GM21367 (cell line): ENCODE results near the gene SHC3.

Experiments used
- ATAC-seq: cut with Tn5 transposase; IDR thresholded peaks from one replicate; pipeline ENCODE4 v1.9.1; 2021; ENCODE audit not compliant: unreplicated experiment

The SHC3 gene

DNA sequence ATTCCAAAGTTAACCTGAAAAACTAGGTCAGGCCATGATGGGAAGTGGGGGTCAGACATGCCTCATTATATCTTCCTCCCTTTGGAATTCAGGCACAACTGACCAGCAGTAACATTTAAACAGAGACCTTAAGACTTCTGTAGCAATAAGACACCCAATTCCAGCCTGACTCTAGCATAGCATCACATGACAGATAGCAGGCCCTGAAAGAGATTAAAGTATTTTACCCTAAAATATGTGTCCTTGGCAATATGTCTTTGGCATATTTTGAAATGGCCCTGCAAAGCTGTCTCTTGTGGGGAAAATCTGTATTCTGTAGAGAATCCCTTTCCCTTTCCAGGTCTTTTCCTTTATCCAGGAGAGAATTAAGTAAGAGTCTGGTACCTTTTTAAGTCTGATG lies 153.1 kb downstream of the SHC3 start:
- ATAC-seq, result no peak

DNA sequence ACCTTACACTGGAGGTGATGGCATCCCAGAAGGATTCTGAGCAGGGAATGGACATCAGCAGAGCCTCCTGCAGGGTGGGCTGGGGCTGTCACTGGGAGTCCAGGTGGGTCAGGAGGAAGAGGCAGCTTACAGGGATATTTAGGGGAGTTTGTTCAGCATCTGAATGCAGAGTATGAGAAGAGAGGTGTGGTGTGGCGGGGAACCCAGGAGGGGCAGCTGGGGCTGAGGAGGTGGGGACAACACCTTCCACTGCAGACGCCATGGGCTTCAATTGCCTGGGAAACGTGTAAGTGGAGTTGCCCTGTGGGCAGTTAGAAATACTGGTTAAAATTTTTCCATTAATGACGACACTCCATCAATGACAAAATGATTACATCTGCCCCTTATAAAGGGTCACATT lies 153.9 kb downstream of the SHC3 start:
- ATAC-seq, result no peak

DNA sequence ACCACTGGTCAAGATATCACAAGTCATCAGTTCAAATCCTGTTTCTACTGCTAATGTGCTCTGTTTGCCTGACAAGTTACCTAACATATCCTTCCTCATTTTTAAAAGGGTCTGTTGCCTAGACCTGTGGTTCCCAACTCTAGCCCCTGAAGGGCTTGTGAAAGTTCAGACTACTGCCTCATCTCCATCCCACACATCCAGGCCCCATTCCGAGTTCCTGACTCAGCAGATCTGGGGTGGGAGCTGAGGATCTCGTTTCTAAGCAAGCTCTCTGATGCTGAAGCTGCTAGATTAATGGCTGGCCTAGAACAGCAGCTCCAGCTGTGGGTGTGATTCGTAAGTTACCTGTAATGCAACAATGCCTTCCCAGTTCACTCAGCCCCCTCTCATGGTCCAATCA lies 154.9 kb downstream of the SHC3 start:
- no peak for ATAC-seq

DNA sequence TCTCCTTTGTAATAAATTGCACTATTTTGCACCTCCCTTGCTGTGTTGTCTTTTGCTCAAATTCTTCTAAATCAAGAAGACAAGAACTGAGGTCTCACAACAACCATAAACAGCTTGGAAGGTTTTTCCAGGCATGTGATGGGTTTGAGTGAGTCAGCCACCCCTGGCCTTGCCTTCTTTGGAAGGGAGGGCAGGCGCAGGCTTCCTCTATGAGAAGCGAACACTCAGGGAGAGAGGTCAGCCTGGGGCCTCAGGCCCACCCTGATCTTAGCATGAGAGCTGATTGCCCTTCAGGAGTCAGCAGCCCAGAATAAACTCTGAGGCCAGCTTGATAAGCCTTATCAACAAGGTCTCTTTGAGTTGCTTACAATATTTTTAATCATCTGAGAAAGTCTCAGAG lies 155.7 kb downstream of the SHC3 start:
- ATAC-seq, result no peak

DNA sequence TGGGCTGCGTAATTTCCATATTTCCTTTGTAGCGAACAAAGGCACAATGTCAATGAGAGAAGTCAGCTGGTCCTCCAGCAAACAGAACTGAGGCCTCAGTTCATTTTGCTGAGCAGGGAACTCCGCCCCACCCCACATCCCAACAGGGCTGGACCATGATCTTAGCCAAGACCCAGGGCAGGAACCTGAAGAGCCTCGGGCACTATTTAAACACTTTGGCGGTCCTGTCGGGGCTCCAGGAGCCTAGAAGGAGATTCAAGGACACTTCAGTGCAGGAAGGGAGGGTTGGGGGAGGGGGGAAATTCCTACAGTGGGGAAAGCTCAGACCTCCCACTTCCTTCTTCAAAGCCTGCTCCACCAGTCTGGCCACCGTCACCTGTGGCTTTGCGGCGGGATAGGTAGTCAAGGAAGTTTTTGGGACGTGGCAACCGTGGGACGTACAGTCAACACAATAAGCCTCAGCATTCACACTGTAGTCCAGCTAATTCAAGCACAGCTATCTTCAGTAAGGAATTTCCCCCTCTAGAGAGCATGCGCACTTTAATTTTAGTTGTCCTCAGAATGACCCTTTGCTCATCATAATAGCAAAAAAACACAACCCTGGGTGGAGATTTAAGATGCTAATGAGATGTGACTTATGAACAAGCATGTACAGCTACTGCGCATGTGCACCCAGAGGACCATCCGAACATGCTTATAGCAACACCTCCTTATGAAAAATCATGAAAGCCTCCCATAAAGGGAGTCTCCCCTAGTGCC lies 156.4 kb downstream of the SHC3 start:
- no peak for ATAC-seq

DNA sequence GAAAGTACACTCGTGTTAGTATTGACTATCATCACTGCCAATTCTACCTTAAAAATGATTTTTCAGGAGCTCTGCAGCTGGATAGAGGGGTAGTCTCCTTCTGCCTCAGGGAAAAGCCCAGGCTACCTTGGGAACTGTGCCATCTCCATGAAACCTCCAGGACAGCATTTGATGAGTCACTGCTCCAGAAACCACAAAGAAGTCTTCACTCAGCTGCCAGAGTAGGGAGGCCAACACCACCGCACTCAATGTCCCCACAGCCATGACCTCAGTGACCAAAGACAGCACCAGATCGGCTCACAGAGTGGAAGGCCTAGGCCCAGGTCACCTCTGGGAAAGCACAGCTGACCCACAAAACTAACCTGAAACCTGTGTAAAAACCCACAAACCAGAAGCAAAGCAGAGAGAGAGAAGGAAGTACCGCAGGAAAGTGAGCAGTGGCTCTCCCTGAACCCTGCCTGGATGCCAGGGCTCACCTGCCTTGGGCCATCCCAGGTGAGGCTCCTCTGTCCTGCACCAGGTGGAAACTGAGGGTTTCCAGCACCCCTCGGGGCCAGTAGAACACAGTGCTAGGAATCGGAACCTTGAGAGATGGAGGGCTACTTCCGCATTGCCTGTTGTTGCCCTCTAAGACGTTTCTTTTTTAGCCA lies 157.3 kb downstream of the SHC3 start:
- no peak for ATAC-seq

DNA sequence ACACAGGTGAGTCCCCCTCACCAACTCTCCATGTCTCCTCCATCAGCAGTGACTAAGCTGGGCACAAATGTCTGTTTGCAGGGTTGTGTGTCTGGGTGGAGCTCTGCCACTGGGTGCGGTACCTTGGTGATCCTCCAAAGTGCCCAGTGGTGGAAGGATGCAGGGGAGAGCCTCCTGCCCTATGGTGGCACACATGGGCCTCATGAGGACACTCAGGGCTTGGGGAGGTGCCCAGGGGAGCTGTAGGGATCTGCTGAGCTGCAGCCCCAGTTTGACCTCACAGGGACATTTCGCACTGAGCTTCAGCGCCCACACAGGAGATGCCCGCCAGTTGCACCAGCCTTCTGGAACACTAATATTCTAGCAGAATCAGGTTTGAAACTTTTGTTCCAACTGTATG lies 157.9 kb downstream of the SHC3 start:
- no peak for ATAC-seq

DNA sequence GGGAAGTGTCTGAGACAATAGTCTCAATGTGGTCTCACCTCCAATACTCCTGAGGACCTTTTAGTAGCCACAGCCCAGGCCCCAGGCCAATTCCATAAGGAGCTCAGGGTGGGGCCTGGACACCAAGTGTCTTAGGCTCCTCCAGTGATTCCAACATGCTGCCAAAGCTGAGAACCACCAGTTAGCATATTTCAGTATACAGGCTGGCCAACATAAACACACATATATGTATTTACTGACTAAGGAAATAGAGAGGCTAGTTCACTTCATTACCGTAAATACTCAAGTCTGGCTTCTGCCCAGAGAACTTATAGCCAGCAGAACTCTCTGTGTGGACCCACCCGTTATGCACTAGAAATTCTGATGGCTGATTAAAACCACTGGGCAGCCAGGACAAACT lies 163.3 kb downstream of the SHC3 start:
- no peak for ATAC-seq

DNA sequence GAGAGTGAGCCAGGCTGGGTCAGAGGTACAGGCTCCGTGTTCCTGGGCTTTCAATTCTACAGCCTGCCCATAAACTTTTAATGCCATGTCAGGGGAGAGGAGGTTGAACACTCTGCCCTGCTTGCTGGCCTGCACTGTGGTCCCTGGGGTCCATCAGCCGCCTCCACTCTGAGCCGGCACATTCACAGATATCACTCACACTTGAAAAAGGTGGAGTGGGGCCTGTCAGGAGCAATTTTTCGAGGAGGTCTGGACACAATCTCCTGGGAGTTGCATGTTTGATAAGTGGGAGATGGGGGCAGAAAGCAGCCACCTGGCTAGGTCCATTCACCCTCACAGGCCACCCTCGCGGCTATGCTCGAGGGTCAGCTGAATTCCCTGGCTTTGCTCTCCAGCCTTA lies 164.5 kb downstream of the SHC3 start:
- no peak for ATAC-seq

DNA sequence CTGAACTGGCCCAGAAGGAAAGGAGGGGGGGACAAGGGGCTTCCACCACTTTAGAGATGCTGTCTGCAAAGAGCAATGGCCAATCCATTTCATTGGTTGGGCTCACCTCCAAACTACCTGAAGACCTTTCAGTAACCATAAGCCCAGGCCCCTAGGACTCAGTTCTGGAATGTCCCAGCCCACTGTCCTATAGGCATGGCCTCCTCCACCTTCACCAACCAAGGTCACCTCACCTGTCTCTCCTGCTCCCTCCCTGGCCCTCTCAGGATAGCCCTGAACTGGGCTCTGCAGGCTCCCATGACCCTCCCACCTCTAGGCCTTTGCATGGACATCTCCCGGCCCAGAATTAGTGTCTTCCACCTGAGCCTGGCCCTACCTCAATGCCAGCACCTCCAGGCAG lies 165.0 kb downstream of the SHC3 start:
- no peak for ATAC-seq

DNA sequence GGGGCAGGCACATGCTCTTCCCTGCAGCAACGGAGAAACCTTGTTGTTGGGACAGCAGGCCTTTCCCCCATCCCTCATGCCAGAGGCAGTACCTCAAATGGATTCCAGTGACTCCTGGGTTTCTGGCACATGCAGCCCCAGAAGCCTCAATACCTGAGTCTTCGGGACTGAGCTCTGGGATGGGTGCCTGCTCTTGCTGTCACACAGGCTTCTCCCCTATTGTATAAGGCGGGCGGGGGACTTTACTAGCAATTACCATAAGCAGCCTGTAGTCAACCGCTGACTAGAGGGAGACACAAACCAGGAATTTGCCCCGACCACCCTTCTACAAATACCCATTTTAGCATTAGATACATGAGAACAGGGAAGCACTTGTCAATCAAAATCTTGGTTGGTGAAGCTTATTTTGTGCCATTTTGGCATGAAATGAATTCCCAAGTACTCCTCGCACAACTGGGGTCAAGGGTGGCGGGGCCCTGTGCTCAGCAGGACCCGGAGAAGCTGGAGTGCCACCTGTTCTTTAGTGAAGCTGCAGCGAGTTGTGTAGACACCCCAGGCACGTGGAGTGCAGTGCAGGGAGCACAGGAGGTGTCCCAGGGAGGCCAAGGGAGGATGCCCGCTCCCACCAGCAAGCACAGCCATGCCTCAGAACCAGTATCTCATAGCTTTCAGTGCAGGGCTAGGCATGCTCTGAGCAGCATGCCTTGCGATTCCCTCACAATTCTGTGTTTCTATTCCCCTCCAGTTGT lies 166.2 kb downstream of the SHC3 start:
- ATAC-seq, result no peak

DNA sequence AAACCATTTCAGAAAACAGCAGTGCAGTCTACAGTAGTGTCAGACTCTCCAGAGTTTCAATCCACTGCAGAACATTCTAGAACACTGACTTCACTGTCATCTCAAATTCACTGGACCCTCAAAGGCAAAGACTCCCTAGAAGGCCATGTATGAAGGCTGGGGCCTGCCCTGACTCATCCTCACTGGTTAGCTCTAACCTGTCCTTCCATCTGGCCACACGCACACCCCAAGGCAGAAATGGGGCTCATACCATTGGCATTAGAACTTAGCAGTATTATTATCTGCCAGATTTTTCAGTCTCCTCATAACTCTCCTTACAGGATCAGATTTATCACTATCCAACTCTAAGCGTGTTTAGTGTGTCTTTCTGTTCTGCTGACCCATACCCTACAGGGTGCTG lies 166.9 kb downstream of the SHC3 start:
- no peak for ATAC-seq

DNA sequence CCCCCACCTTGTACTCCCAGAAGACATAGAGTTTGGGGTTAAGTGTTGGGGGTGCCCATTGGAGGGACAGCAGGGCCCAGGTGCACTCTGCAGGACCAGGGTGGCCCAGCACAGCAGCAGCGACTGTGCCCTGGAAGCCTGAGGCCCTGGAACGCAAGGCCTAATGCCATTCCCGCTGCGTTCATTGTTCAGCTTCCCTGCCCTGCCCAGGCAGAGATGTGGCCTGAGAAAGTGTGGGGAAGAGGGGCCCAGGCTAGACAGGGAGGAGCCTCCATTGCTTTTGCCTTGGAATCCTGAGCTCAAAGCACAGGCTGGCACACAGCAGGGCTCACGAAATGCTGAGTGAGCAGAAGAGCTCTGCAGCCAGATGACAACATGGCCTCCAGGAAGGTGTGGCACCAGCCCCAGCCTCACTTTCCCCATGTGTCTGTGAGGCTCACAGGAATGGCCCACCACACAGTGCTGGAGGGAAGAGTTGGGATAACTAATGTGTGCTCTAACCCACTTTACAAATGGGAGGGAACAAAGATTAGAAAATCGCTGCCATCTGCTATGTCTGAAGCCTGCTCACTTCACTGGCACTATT lies 168.0 kb downstream of the SHC3 start:
- ATAC-seq, result no peak

DNA sequence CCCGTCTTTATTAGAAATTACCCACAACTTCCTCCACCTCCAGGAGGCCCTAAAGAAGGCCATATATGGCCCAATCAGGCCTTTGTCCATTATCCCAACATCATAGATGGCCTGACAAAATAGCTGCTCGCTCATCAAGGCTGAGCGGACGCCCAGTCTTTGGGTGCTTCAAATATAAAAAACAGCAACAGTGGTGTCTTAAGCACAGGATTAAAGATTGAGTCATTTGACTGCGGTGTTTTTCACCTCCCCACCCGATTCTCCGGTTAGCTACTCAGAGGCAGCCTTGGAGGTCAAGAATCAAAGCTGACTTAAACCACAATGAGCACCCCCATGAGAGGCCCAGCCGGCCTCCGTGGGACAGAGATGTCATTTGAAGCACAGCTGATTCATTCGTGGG lies 168.6 kb downstream of the SHC3 start:
- ATAC-seq, result no peak

DNA sequence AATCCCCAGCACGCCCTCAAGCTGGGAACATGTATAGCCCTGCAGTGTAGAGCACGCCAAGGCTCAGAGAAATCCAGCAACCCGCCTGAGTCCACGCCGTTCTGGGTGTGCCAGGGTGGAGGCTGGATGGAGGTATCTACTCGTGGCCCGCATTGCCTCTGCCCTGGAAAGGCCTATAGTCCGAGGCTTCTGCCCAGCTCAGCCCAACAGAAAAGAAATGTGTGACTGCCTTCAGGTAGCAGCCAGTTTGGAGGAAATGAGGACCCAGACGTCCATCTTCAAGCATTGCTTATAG lies 169.1 kb downstream of the SHC3 start:
- ATAC-seq, result no peak

DNA sequence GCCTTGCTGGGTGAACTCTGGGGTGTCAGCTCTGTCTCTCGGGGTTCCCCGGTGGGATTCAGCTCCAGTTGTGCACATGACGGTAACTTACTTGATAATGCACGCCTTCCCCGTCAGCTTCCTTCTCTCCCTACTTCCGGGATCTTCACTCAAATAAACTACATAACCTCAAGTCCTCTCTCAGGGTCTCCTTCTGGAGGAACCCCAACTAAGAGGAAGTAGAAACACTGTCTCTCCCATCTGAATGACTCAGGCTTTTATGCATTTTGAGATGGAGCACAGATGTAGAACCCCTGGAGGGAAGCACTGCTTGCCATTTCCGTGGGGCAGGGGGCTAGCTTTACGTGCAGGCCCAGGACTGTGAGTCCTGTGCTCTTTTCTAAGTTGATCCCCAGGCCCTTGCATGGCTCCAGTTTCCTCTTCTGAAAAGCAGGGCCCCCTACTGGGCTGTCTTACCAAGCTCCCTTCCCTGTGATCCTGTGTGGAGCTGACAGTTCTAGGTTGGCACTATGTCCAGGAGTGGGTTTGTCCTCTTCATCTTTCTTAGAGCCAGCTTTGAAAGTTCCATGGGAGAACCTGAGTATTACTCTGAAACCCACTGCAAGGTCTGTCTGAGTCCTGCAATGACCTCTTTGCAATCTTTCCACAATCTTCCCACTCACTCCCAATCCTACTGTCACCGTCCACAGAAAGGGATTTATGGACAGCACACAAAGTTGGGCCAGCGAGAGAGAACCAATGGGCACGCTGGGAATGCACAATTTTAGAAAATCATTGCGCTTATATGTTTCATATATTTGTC lies 169.7 kb downstream of the SHC3 start:
- ATAC-seq, result no peak

DNA sequence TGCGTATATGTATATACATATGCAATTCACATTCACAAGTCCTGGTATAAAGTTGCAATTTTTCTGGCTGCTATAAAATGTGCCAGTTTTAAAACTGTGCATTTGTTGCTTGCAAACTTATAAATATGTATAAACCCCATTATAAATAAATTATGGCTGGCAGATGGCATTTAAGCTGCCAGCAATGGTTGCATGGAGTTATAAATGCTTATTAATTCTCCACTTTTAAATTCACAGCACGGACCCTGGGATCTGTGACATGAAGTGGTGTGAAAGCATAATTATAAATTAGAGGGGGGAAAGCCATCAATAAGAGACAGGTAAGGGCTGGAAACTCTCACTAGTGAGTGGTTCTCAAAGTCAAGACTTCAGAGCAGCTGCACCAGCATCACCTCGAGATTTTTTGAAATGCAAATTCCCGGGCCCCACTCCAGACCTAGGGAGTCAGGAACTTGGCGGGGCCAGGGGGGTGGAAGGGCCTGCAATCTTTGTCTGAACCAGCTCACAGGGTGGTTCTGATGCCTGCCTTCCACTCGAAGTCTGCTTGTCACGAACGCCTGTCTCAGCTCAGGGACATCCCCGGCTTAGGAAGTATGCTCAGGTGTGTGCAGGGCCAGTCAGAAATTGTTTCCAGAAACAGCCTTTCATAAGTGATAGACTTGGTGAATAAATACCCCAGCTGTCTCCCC lies 170.4 kb downstream of the SHC3 start:
- no peak for ATAC-seq

DNA sequence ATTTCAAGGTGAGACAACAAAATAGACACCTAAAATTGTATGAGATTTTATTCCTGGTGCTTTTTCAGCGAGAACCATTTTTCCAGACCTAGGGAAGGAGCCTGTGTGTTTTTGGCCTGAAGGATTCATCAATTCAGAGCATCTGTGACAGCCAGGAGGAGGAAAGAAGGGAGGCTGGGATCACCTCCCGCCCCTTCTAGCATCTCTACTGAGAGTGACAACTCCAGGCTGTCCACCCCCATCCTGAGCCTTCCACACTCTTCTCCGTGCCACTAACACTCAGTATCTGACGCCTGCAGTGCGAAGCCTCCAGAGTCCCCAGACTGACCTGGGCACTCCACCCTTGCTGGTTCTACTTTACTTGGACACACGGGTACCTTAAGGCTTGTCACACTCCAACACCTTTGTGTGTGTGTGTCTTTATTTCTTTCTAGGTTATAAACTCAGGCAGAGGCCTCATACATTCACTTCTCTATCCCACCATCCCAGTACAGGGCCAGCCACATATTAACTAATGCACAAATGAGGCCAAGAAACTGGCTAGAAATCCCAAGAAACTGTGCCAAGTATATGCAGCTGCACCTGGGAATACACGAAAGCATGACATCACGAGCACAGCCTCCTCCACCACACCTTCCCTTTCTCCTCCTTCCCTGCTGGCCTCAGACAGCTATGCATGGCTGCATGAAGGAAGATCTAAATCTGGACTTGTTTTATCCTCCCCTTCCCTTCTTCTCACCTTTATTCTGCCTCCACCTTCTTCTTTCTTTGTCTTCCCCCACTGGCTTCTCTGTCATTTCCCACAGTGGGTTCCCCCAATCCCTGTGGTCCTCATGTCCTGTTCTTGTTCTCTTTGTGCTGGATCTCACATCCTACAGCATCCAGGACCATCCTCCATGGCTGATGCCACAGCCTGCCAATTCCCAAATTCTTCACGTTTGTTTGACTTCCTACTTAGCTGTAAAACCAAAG lies 171.3 kb downstream of the SHC3 start:
- no peak for ATAC-seq

DNA sequence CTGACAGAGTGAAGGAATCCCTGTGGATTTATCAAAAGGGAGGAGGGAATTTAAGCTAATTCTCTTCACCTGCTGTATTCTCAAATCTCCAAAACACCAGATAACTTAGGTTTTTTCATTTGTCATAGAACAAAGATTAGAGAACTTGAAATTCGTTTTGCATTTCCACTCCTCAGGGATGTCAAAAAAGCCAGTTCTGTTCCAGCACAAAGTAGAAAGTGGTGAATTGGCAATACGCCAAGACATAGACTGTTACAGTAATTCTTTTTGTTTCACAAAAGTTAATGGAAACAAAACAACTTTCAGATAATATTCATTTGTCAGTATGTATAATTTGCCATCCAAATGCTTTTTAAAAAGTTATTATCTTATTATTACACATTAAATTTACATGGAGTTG lies 172.4 kb downstream of the SHC3 start:
- no peak for ATAC-seq

DNA sequence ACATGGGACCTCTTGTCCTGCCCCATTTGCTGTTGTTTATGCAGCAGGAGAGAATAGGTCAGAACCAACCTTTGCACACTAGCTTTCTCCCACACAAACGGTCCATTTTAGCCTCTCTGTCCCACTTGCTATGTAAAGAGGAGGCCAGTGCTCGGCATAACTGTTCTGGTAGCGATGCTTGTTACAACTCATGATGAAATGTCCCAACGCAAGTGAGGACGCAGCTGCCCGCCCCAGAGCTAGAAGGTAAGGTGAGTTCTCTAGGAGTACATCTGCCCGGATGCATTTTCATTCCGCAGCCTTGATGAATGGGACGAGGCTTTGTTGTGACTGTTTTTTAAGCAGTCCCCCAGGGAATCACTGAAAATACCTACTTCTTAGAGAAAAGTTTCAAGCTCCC lies 173.3 kb downstream of the SHC3 start:
- no peak for ATAC-seq
